OCI-LY7 (cell line): Measurements from ENCODE around the gene CPNE5. TPM values are rescaled to one million over a fixed set of nuclear protein-coding genes. Genes with fewer than 3 reads are reported as not detected.

Experiments used
- BruUV-seq: library from RNA; stranded (reverse); fragments of 400-500 nt; replicated peaks from 2 replicates; lab custom pipeline; 2021; lab: Mats Ljungman, UMichigan
- CTCF ChIA-PET: fragments of 300-600 bp; sonication (Branson Sonifier 250); formaldehyde crosslinking; loops from one replicate; lab custom pipeline; 2022; ENCODE audit warnings: antibody characterized with exemption; ENCODE audit not compliant: unreplicated experiment; lab: Charles Lee
- POLR2A ChIA-PET: fragments of 300-600 bp; sonication (Branson Sonifier 250); formaldehyde crosslinking; loops from one replicate; lab custom pipeline; 2022; ENCODE audit warnings: antibody characterized with exemption; lab: Charles Lee
- DNase-seq: peaks from one replicate; pipeline ENCODE4 v3.0.0-alpha.2; 2015; ENCODE audit warnings: low spot score
- H2AFZ ChIP-seq: fragments of 200-600 bp; sonication (generic), shearing (Covaris generic); 2 replicates; pipeline ENCODE4 v1.6.1; 2014; ENCODE audit warnings: mild to moderate bottlenecking, antibody characterized with exemption, low read length, moderate library complexity
- H3K27ac ChIP-seq: fragments of 200-600 bp; sonication (generic); 2 replicates; pipeline ENCODE4 v1.5.1; 2014; ENCODE audit warnings: mixed run types, low read depth, mild to moderate bottlenecking, moderate library complexity, low read length, inconsistent platforms; ENCODE audit not compliant: poor library complexity, severe bottlenecking
- H3K36me3 ChIP-seq: fragments of 200-600 bp; sonication (generic); 2 replicates; pipeline ENCODE4 v1.6.1; 2014; ENCODE audit warnings: mild to moderate bottlenecking, antibody characterized with exemption, low read length, moderate library complexity, mixed read lengths; ENCODE audit not compliant: insufficient read depth
- H3K4me1 ChIP-seq: fragments of 200-600 bp; sonication (generic); 2 replicates; pipeline ENCODE4 v1.5.1; 2014; ENCODE audit warnings: mild to moderate bottlenecking, low read length; ENCODE audit not compliant: insufficient read depth, poor library complexity, severe bottlenecking
- H3K4me2 ChIP-seq: fragments of 200-600 bp; sonication (generic); 2 replicates; pipeline ENCODE4 v1.6.1; 2014; ENCODE audit warnings: mild to moderate bottlenecking, low read length
- H3K4me3 ChIP-seq: fragments of 200-600 bp; sonication (generic); 2 replicates; pipeline ENCODE4 v1.5.1; 2014; ENCODE audit warnings: mild to moderate bottlenecking, low read depth, low read length; ENCODE audit not compliant: poor library complexity, severe bottlenecking
- H3K79me2 ChIP-seq: fragments of 200-600 bp; sonication (generic); 2 replicates; pipeline ENCODE4 v1.6.1; 2016; ENCODE audit warnings: low read depth, mild to moderate bottlenecking, low read length, moderate library complexity, mixed read lengths; ENCODE audit not compliant: insufficient read depth
- H3K9me2 ChIP-seq: fragments of 200-600 bp; sonication (generic); 2 replicates; pipeline ENCODE4 v1.6.1; 2016; ENCODE audit warnings: mild to moderate bottlenecking, low read length, mixed read lengths; ENCODE audit not compliant: insufficient read depth
- H3K9me3 ChIP-seq: fragments of 200-600 bp; sonication (generic); 2 replicates; pipeline ENCODE4 v1.6.1; 2014; ENCODE audit warnings: mild to moderate bottlenecking, mixed run types, low read length, mixed read lengths
- H4K20me1 ChIP-seq: fragments of 200-600 bp; sonication (generic); 2 replicates; pipeline ENCODE4 v1.6.1; 2014; ENCODE audit warnings: mild to moderate bottlenecking, antibody characterized with exemption, low read length, moderate library complexity, mixed read lengths; ENCODE audit not compliant: insufficient read depth
- CTCF ChIP-seq: fragments of 200-600 bp; sonication (generic); conservative IDR thresholded peaks from 2 replicates; pipeline ENCODE4 v1.5.1; 2014; ENCODE audit warnings: mild to moderate bottlenecking, antibody characterized with exemption, low read length, moderate library complexity, mixed read lengths
- EZH2phosphoT487 ChIP-seq: fragments of 200-600 bp; sonication (generic); IDR thresholded peaks from 2 replicates; pipeline ENCODE4 v1.6.1; 2018; ENCODE audit warnings: low read depth, borderline replicate concordance, mild to moderate bottlenecking, mixed run types, antibody characterized with exemption, low read length, moderate library complexity, mixed read lengths
- intact Hi-C: fragments of 100-400 bp; cut with micrococcal nuclease; formaldehyde crosslinking; loops from one replicate; pipeline ENCODE4 v1.10.0; 2022; ENCODE audit not compliant: unreplicated experiment
- total RNA-seq, 2 experiments: library from RNA; depleted of rRNA in 1 of 2; stranded (reverse); fragments of >200 nt in 1 of 2; shearing (Covaris generic) in 1 of 2; gene quantifications; 2 replicates each; pipeline ENCODE4 v1.2.3, GENCODE V29; 2014 to 2022

CPNE5 gene
- total RNA-seq, 2 experiments from 2014 or later = 37.7 to 89.8 TPM

- Histone ChIP-seq H3K36me3 (no peaks in the 10 kb centered on the region), H3K9me2 (no peaks in the 10 kb centered on the region), H3K27ac (no peak overlapping the region), H3K4me2 (no peak overlapping the region), H2AFZ (no peak overlapping the region), H3K79me2 (no peaks in the 10 kb centered on the region), H3K9me3 (no peaks in the 10 kb centered on the region), H3K4me3 (no peak overlapping the region), H4K20me1 (no peaks in the 10 kb centered on the region), H3K4me1 (peaks cover 21% of the 10 kb centered on the region)
- ChIA-PET CTCF (interaction anchor here (0.8 to 4.0 kb wide), 6 partner anchors 15 to 169 kb away, joined by 3 to 43 read pairs (median 3); no protein-coding TSS in a partner anchor), POLR2A (interaction anchor here (0.5 to 0.6 kb wide), 2 partner anchors 10 to 54 kb away, joined by 3 to 5 read pairs; no protein-coding TSS in a partner anchor)
- DNase-seq = no peak
- TF ChIP-seq EZH2phosphoT487 (no peak), CTCF (no peak)
- BruUV-seq = no TSS peak
- intact Hi-C loops = loop anchor here (5.0 kb wide), 3 partner anchors 69 to 234 kb away; no protein-coding TSS in a partner anchor
These were observed 55.5 kb downstream of the CPNE5 start for GRCh38 chr6:36783603-36784375.

GRCh38 chr6:36781669-36782068 lies 57.6 kb downstream of the CPNE5 start:
- ChIA-PET CTCF (interaction anchor here (0.9 to 4.0 kb wide), 3 partner anchors 9 to 15 kb away, joined by 3 to 43 read pairs (median 4); no protein-coding TSS in a partner anchor), POLR2A (interaction anchor here (1.5 to 1.7 kb wide), 2 partner anchors 13 to 16 kb away, joined by 8 to 9 read pairs; no protein-coding TSS in a partner anchor)
- H3K4me3 ChIP-seq = no peak overlapping the region
- intact Hi-C loops = loop anchor here (1.0 to 5.0 kb wide), 4 partner anchors 15 to 236 kb away; no protein-coding TSS in a partner anchor
- peak overlapping the region; percentile 39; the same call in 1 of the 2 replicates for H3K4me2 ChIP-seq
- no peaks in the 10 kb centered on the region for H3K9me2 ChIP-seq
- no peak for DNase-seq
- no peaks in the 10 kb centered on the region for H3K9me3 ChIP-seq
- peak overlapping the region; percentile 10; the same call in 1 of the 2 replicates for H2AFZ ChIP-seq
- BruUV-seq = no TSS peak
- H4K20me1 ChIP-seq = no peaks in the 10 kb centered on the region
- H3K4me1 ChIP-seq = peaks cover 21% of the 10 kb centered on the region
- TF ChIP-seq EZH2phosphoT487 (no peak), CTCF (no peak)
- no peaks in the 10 kb centered on the region for H3K36me3 ChIP-seq
- no peaks in the 10 kb centered on the region for H3K79me2 ChIP-seq
- H3K27ac ChIP-seq = no peak overlapping the region
